Measurements from ENCODE around the gene TNIK.

The TNIK gene

DNA sequence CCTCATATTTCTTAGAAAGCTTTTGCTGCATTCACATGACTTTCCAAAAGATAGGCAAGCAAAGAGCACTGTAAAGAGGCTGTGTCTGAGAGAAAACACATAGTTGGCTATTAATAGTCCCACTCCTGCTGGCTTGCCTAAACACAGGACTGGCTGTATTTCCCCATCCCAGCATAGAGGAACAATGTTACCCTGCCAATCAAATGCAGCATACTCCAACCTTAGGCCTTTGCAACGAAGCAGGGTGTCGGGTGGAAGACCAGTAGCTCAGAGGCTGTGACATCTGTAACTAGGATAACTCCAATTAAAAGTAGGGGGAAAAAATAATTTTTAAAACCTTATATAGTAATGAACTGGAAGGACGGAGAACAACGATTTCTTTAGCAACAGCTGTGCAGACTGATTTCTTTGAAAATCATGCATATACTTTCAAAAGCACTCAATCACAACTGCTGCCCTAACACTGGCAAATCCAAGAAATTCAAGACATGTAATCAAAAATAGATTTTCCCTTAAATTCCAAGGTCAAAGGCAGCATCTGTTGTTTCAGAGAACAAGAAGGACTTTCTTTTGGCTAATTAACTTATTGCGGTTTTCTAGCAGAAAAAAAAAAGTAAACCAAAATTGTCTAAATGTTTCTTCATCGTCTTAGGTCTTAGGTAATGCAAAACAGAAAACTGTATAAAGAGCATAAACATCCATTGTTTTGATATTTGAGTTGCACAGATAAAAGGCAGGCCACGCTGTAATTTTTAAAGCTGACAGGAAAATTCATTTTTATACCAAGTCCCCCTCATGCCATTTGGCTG is 139.3 kb downstream of the TNIK start:
- no peak for TF ChIP-seq FOXP2 (optimal IDR thresholded peaks at IDR 0.05; ENCODE audit: borderline replicate concordance, extremely low read depth, extremely low read length, insufficient read depth)
- no peak for TF ChIP-seq SIN3A (IDR thresholded peaks at IDR 0.05; ENCODE audit: borderline replicate concordance, insufficient read depth, low read length)

DNA sequence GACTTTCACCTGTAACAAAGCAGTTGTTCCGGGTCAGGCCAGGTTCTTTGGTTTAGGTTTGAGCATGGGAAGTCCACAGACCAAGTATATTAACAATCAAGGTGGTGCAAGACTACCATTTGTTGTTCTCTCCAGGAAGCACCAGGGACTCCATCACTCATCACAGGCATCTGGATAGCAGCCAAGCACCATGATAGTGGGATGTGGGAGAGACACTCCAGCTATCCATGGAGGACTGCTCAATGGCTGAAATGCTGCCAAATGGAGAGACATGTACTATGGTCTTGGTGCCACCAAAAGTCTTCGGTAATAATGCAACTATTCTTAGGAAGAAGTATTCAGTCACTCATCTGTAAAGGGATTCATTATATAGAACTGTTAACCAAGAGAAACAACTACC is 143.0 kb downstream of the TNIK start:
- TF ChIP-seq FOXP2 (optimal IDR thresholded peaks at IDR 0.05; ENCODE audit: borderline replicate concordance, extremely low read depth, extremely low read length, insufficient read depth) (no peak), POLR2AphosphoS5 (IDR thresholded peaks at IDR 0.05; ENCODE audit: low read depth, low read length) (no peak)
- TF ChIP-seq, protein P1, sequence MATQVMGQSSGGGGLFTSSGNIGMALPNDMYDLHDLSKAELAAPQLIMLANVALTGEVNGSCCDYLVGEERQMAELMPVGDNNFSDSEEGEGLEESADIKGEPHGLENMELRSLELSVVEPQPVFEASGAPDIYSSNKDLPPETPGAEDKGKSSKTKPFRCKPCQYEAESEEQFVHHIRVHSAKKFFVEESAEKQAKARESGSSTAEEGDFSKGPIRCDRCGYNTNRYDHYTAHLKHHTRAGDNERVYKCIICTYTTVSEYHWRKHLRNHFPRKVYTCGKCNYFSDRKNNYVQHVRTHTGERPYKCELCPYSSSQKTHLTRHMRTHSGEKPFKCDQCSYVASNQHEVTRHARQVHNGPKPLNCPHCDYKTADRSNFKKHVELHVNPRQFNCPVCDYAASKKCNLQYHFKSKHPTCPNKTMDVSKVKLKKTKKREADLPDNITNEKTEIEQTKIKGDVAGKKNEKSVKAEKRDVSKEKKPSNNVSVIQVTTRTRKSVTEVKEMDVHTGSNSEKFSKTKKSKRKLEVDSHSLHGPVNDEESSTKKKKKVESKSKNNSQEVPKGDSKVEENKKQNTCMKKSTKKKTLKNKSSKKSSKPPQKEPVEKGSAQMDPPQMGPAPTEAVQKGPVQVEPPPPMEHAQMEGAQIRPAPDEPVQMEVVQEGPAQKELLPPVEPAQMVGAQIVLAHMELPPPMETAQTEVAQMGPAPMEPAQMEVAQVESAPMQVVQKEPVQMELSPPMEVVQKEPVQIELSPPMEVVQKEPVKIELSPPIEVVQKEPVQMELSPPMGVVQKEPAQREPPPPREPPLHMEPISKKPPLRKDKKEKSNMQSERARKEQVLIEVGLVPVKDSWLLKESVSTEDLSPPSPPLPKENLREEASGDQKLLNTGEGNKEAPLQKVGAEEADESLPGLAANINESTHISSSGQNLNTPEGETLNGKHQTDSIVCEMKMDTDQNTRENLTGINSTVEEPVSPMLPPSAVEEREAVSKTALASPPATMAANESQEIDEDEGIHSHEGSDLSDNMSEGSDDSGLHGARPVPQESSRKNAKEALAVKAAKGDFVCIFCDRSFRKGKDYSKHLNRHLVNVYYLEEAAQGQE (IDR thresholded peaks at IDR 0.05; ENCODE audit: insufficient read depth in 1 of 2, low read depth in 2 of 2, low read length in 2 of 2) = no peak

DNA sequence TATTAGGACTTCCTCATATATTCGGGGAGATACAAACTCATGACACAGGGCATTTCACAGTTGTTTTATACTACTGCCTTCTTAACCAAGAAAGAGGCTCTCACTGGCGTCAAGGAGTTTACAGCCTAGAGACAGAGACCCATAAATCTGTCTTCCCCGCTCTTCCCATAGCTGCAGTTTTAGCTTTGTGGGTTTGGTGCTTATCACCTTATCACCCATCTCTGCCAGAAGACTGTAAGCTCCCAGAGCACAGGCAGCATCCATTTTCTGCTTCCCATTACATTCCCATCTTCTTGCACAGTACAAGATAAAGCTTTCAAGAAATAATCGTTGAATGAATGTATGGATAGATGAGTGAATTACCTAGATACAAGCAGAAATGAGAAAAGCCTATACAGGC is 144.3 kb downstream of the TNIK start:
- no peak for TF ChIP-seq FOXP2 (optimal IDR thresholded peaks at IDR 0.05; ENCODE audit: borderline replicate concordance, extremely low read depth, extremely low read length, insufficient read depth)
- TF ChIP-seq POLR2AphosphoS5 (IDR thresholded peaks at IDR 0.05; ENCODE audit: low read depth, low read length) = no peak
- TF ChIP-seq SIN3A (IDR thresholded peaks at IDR 0.05; ENCODE audit: borderline replicate concordance, insufficient read depth, low read length) = no peak
- TF ChIP-seq, protein P1 (IDR thresholded peaks at IDR 0.05; ENCODE audit: insufficient read depth in 1 of 2, low read depth in 2 of 2, low read length in 2 of 2) = no peak
- TF ChIP-seq TAF1 (IDR thresholded peaks at IDR 0.05; ENCODE audit: borderline replicate concordance, insufficient read depth, low read length) = no peak

DNA sequence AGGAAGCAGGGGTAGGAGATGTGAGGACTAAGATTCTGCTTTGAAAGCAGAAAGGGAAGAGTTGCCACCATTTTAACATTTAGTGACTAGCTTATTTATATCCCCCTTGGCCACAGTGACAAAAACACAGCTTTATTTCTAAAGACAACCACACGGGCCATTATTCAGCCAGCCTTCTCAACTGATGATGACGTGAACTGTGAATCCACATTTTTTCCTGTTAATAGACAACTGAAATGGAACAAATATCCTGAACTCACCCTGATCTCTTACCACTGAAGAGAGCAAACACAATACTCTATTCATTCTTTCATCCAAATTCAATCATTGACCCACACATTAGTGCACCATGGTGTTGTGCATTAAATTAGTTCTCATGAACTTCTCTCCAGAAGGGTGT is 145.1 kb downstream of the TNIK start:
- TF ChIP-seq TAF1 (IDR thresholded peaks at IDR 0.05; ENCODE audit: borderline replicate concordance, insufficient read depth, low read length) (no peak), FOXP2 (optimal IDR thresholded peaks at IDR 0.05; ENCODE audit: borderline replicate concordance, extremely low read depth, extremely low read length, insufficient read depth) (no peak), POLR2AphosphoS5 (IDR thresholded peaks at IDR 0.05; ENCODE audit: low read depth, low read length) (no peak), SIN3A (IDR thresholded peaks at IDR 0.05; ENCODE audit: borderline replicate concordance, insufficient read depth, low read length) (no peak)
- TF ChIP-seq, protein P1 (IDR thresholded peaks at IDR 0.05; ENCODE audit: insufficient read depth in 1 of 2, low read depth in 2 of 2, low read length in 2 of 2) = no peak

DNA sequence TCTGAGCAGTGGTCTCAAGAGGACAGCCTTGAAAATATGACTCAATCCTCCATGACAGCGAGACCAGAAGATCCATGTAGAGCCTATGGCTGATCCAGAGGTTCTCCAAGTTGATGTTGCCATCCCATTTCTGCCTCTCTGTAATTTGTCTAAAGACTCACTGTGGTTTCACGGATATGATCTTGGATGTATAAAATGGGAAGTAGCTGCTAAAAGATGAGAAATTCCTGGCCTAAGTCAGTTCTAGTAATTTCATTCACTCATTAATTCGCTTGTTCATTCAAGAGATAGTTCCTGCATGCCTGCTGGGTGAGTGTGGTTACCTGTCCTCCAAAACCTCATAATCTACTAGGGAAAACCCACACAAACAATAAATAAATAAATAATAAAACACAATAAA is 145.9 kb downstream of the TNIK start:
- TF ChIP-seq, protein P1 (IDR thresholded peaks at IDR 0.05; ENCODE audit: insufficient read depth in 1 of 2, low read depth in 2 of 2, low read length in 2 of 2) = no peak
- TF ChIP-seq TAF1 (IDR thresholded peaks at IDR 0.05; ENCODE audit: borderline replicate concordance, insufficient read depth, low read length) = no peak
- no peak for TF ChIP-seq SIN3A (IDR thresholded peaks at IDR 0.05; ENCODE audit: borderline replicate concordance, insufficient read depth, low read length)
- TF ChIP-seq FOXP2 (optimal IDR thresholded peaks at IDR 0.05; ENCODE audit: borderline replicate concordance, extremely low read depth, extremely low read length, insufficient read depth) = no peak
- TF ChIP-seq POLR2AphosphoS5 (IDR thresholded peaks at IDR 0.05; ENCODE audit: low read depth, low read length) = no peak

Measured in PFSK-1 (cell line).